Putamen (tissue), 1 donor: ENCODE measurements around the gene NTRK1.
A peak's percentile ranks its signal among the peaks of the same experiment; 100 is the strongest.

ENCODE experiments used
- DNase-seq: peaks from one replicate; pipeline ENCODE4 v3.0.0-alpha.2; 2016; ENCODE audit warnings: low spot score

NTRK1 gene

GRCh38 chr1:156860628-156861423 lies at the start of gene NTRK1:
Gene NTRK1, plus strand, starts transcription at chr1:156860865. Its CDS starts 70 bp downstream, at chr1:156860935.
- DNase-seq, result peak; percentile 19

DNA sequence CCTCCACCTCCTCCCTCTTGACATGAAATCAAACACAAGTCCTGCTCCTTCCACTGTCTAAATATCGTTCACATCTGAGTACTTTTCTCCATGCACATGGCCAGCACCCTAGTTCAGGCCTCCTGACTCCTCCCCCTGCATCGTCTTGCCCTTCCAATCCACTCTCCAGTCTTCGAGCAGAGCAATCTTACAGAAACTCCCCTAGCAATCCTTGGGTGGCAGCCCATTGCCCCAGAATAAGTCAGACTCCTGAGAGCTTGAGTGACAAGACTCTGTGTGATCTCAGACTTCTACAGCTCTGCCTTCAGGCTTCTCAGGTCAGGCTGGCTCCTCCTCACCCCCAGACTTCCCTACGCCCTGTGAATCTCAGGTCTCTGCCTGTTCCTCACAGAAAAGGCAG lies 49.5 kb upstream of the NTRK1 start:
- no peak for DNase-seq

GRCh38 chr1:156812293-156812990 lies 48.2 kb upstream of the NTRK1 start:
- DNase-seq, result no peak

DNA sequence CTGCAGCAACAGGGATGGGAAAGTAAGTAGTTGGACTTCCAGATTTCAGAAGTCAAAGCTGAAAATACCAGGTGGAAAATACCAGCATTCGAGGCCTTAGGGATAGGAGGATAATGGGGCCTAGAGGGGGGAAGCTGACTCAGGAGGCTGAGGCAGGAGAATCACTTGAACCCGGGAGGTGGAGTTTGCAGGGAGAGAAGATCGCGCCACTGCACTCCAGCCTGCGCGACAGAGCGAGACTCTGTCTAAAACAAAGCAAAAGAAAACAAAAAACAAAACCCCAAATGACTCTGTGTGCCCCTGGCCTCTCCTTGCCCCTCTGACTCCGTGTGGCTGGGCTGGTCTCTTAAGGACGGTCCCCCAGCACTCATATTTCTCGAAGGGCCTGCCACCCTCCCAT lies 47.4 kb upstream of the NTRK1 start:
- no peak for DNase-seq

- no peak for DNase-seq
Observed at GRCh38 chr1:156813750-156814570, 46.7 kb upstream of the NTRK1 start.

DNA sequence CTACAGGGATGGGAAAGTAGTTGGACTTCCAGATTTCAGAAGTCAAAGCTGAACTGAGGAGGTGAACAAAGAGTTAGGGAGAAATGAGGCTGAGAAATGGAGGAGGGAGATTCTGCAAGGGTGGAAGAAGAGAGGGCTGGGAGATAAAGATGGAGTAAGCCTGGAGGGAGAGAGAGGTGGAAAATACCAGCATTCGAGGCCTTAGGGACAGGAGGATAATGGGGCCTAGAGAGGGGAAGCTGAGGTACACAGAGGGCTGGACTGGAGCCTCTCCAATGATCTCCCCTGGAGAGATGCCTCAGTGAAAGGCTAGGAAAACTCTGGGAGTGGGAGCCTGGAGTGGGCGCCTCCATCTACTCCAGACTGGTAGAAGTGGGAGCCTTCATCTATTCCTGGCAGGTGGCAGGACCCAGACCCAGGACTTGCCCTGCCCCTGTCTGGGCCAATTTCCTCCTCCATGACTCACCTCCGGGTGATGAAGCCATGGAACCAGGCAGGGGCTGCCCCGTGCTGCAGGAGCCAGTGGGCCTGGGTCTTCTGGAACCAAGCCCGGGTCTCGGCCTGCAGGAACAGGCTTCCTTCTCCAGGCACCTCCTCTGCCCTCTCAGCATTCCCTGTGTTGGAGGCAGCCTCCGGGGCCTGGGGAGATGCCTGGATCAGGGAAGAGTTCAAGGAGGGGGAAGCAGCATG lies 45.9 kb upstream of the NTRK1 start:
- DNase-seq, result no peak

DNA sequence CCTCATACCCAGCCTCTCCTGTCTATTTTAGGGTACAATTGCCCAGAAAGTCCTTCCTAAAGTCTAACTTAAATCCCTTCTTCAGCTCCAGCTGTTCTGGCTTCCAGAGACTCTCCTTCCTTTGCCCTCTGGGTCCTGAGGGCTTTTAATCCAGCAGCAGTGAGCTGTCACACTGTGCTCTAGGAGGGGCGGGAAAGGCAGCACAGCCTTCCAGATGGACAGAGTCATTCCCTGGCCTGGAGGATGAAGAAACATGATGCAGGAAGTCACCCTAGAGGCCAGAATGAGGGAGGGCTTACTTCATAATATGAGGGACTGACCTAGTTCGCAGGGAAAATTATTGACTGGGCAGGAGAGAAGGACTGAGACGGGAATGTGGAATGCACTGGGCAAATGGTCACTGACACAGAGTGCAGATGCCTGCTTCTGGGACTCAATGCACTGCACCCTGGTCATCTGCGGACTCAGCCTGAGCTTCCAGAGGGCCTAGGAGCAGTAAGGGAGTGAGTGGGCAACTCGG lies 45.3 kb upstream of the NTRK1 start:
- DNase-seq, result no peak

GRCh38 chr1:156815961-156816422 lies 44.7 kb upstream of the NTRK1 start:
- DNase-seq, result no peak

DNA sequence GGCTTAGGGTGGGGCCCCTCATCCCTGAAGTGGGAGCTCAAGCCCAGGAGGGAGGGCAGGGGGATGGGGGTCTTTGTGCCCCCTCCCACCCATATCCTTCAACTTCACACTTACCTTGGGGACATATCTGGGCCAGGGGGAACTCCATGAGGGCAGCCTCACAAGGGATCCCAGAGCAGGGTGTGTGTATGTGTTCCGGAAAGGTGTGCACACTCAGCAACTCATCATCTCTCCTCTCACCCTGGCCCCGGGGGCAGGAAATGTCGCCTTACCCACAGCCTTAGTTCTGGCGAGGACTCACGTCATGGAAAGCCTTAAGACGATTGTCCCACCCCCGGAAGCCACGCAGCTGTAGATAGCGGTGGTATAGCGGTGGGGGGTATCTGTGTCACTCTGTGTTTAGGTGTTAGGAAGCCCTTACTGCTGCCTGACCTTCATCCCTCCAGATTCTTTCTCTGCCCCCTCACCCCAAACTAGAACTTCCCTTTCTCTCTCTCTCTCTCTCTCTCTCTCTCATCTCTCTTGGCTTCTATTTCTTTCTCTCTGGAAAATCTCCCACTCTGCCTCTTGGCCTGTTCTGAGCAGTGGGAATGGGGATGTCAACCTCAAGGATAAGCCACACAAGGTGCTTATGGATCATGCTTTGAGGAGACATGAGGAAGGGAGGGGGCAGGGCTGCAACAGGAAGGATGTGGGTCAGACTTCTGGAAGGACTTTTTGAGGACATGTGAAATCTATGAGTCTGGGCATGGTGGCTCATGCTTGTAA lies 43.9 kb upstream of the NTRK1 start, which contains the start of gene SH2D2A:
Gene SH2D2A, minus strand, starts transcription at position 288 of the 768 bp plus-strand sequence. Its CDS starts 140 bp downstream, at position 148.
- no peak for DNase-seq

DNA sequence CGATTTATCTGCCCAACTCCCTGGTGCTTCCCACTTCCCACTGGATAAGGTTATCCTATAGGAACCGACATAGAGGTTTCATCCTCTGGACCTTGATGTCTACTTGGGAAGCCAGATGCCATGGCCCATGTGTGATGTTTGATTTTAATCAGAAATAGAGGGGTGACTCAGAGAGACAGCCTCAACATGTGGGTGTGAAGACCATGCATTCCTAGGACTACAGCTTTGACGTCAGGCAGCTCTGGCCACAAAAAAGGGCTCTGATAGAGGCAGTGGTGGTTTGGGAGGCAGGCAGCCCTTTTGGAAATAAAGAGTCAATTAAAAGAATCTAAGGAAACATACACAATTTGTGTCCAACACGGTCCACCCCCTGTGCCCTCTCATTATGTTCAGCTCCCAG lies 38.9 kb upstream of the NTRK1 start:
- DNase-seq, result no peak

DNA sequence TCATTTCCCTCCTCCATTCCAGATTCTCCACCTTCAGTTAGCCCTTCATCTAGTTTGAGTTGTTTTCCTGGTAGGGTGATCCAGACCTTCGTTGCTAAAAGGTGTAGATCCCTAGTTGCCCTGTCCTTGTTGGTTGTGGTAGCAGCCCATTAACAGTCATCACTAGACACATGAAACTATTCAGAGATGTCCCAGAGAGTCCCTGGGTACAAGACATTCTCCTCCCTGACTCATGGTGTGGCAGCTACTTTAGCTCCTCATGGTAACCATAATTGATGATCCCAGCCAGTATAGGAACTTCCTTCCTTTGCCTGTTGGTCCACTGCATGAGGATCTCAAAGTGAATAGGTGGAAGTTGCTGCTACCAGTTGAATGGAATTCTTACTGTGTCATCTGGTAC lies 38.0 kb upstream of the NTRK1 start:
- no peak for DNase-seq

DNA sequence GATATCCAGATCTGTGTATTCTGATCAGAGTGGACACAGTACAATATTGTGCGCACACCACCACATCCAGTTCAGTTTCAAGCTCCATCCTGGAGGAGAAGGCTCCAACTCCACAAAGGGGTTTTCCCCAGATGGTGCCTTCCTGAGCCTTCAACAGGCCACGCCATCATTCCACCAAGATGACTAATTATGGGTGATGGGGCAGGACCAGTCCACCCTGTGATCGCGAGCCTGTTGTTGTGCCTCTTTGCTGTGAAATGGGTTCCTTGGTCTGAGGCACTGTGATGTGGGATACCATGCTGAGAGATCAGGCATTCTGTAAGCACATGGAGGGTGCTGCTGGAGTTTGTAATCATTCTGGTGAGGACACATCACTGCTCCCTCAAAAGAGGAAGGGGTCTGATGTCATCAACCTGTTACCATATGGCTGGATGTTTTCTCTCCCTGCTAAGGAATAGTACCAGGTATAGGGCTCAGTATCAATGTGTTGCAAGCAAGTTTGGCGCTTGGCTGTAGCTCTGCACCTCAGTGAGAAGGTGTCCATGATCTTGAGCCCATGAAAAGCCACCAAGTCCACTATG lies 37.4 kb upstream of the NTRK1 start:
- no peak for DNase-seq

DNA sequence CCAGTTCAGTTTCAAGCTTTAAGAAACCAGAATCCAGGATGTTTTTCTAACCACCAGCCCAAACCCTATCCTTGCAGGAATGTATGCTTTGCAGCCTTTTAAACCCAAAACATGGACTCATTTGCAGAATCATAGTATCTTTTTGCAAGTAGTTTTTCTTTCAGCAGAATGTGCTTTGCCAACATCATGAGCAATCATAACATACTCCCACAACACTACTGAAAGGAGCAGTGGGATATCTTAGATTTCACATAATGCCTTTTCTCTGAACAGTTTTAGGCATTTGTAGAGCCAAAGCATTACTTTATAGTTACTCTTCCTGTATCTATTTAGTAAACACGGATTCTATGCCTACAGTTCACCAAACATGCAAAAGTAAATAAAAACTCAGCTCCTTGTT lies 34.0 kb upstream of the NTRK1 start:
- no peak for DNase-seq

- DNase-seq, result no peak
Observed at GRCh38 chr1:156828400-156829124, 32.1 kb upstream of the NTRK1 start.

- no peak for DNase-seq
Observed at GRCh38 chr1:156832434-156832833, 28.2 kb upstream of the NTRK1 start.

DNA sequence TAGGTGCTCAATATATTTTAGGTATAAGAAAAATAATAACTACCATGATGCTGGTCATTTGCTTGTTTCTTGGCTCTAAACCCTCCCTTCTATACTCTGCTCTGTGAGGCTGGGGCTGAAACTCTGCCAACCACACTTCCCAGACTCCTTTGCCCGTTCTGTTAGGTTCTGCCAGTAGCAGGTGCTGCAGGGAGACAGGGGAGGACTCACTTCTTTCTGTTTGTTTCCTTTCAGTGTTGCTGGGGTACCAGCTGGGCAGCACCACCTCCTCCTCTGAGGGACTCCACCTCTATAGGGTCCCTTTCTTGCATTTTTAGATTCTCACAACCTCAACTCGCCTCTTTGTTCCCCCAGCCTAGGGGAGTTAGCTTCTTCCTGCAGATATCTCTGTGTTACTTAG lies 27.1 kb upstream of the NTRK1 start:
- DNase-seq, result no peak

GRCh38 chr1:156834322-156834721 lies 26.3 kb upstream of the NTRK1 start:
- DNase-seq, result no peak

GRCh38 chr1:156836041-156836654 lies 24.5 kb upstream of the NTRK1 start:
- no peak for DNase-seq

- DNase-seq, result no peak
Observed at GRCh38 chr1:156836892-156837291, 23.8 kb upstream of the NTRK1 start.
